ENCODE results near the gene BEST1. TPM values are rescaled to one million over a fixed set of nuclear protein-coding genes. Genes with fewer than 3 reads are reported as not detected.

BEST1 gene
- total and polyA plus RNA-seq, 2 experiments from 2014 or later: 3.9 to 5.1 TPM

- no peak overlapping the region for H3K4me3 ChIP-seq
- H3K9me3 ChIP-seq (ENCODE audit: low read depth): no peaks in the 10 kb centered on the region
- no peaks in the 10 kb centered on the region for H3F3A ChIP-seq (ENCODE audit: insufficient read depth)
- TF ChIP-seq EZH2phosphoT487 (IDR thresholded peaks at IDR 0.05; ENCODE audit: insufficient read depth, low read depth) (no peak), EZH2 (IDR thresholded peaks at IDR 0.05; ENCODE audit: insufficient read depth, poor library complexity, severe bottlenecking) (no peak)
- H3K9ac ChIP-seq: no peak overlapping the region
- H3K4me1 ChIP-seq (ENCODE audit: insufficient read depth): no peaks in the 10 kb centered on the region
- no peak overlapping the region for H2AFZ ChIP-seq
- no peaks in the 10 kb centered on the region for H4K20me1 ChIP-seq (ENCODE audit: insufficient read depth)
- in situ Hi-C loops (cut with MboI): no loop called here
- no peak overlapping the region for H3K4me2 ChIP-seq (ENCODE audit: unreplicated experiment)
- DNase-seq: no peak
- no peaks in the 10 kb centered on the region for H3K27me3 ChIP-seq (replicated peaks; ENCODE audit: insufficient read depth)
- 78 to 82% methylated on average over 7 of the region's 7 CpGs for WGBS, 2 experiments (ENCODE audit: low coverage in 1 of 2, low lambda C conversion rate in 2 of 2, missing lambda C conversion rate in 2 of 2)
- H3K79me2 ChIP-seq (ENCODE audit: insufficient read depth): no peaks in the 10 kb centered on the region
- no peaks in the 10 kb centered on the region for H3K9me2 ChIP-seq (ENCODE audit: insufficient read depth)
- H3K27ac ChIP-seq: no peak overlapping the region
- no peaks in the 10 kb centered on the region for H3K36me3 ChIP-seq (ENCODE audit: low read depth)
Measured at GRCh38 chr11:61911128-61911700, 38.9 kb upstream of the BEST1 start.

DNA sequence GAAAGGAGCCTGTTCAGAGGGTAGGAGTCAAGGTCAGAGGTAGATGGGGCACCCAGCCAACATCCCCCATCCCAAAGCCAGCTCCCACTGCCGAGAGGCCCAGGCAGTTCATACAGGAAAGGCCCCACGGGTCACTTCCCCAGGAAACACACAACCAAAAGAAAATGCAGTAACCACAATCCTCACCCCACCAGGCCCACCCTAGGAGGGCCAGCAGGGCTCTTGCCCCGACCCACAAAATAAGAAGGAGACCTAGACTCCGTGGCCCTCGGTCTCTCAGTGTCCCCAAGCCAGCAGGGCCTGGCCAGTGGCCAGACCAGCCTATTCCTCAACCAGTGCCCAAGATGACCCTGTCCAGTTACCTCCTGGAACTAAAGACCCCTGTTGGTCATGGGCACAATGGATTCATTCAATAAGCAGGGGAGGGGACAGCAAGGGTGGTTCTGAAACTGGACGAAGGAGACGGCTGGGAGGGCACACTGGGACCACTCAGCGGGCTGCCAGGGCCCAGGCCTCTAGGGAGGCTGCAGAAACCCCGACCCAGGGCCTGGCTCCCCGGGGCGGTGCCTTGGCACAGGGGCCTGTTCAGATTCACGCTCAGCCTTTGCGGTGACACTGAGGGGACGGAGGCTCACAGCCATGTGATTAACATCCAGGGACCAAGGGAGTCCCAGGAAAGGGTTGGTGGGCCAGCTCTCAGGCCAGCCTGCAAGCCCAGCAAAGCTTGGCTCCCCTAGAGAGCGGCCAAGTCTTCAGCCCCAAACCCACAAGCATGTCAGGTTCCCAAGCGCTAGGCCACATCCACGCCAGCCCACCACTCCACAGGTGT is 38.2 kb upstream of the BEST1 start:
- 76 to 79% methylated on average over 16 to 17 of the region's 17 CpGs for WGBS, 2 experiments (ENCODE audit: low coverage in 1 of 2, low lambda C conversion rate in 2 of 2, missing lambda C conversion rate in 2 of 2)
- Histone ChIP-seq H3K9me3 (ENCODE audit: low read depth) (no peaks in the 10 kb centered on the region), H2AFZ (no peak overlapping the region), H3K4me3 (no peak overlapping the region), H3K36me3 (ENCODE audit: low read depth) (no peaks in the 10 kb centered on the region), H3K9me2 (ENCODE audit: insufficient read depth) (no peaks in the 10 kb centered on the region), H3K9ac (no peak overlapping the region), H3F3A (ENCODE audit: insufficient read depth) (no peaks in the 10 kb centered on the region), H3K27ac (no peak overlapping the region), H3K4me1 (ENCODE audit: insufficient read depth) (no peaks in the 10 kb centered on the region), H3K79me2 (ENCODE audit: insufficient read depth) (no peaks in the 10 kb centered on the region), H4K20me1 (ENCODE audit: insufficient read depth) (no peaks in the 10 kb centered on the region), H3K27me3 (replicated peaks; ENCODE audit: insufficient read depth) (no peaks in the 10 kb centered on the region), H3K4me2 (ENCODE audit: unreplicated experiment) (no peak overlapping the region)
- no peak for TF ChIP-seq EZH2 (IDR thresholded peaks at IDR 0.05; ENCODE audit: insufficient read depth, poor library complexity, severe bottlenecking)
- no peak for TF ChIP-seq EZH2phosphoT487 (IDR thresholded peaks at IDR 0.05; ENCODE audit: insufficient read depth, low read depth)
- DNase-seq: no peak
- in situ Hi-C loops (cut with MboI): no loop called here

- Histone ChIP-seq H3K79me2 (ENCODE audit: insufficient read depth) (no peaks in the 10 kb centered on the region), H3K27ac (no peak overlapping the region), H3K27me3 (replicated peaks; ENCODE audit: insufficient read depth) (no peaks in the 10 kb centered on the region), H3K4me1 (ENCODE audit: insufficient read depth) (no peaks in the 10 kb centered on the region), H3K9ac (no peak overlapping the region), H4K20me1 (ENCODE audit: insufficient read depth) (no peaks in the 10 kb centered on the region), H2AFZ (no peak overlapping the region), H3K36me3 (ENCODE audit: low read depth) (no peaks in the 10 kb centered on the region), H3F3A (ENCODE audit: insufficient read depth) (no peaks in the 10 kb centered on the region), H3K9me2 (ENCODE audit: insufficient read depth) (no peaks in the 10 kb centered on the region), H3K9me3 (ENCODE audit: low read depth) (no peaks in the 10 kb centered on the region), H3K4me2 (ENCODE audit: unreplicated experiment) (no peak overlapping the region), H3K4me3 (no peak overlapping the region)
- WGBS, 2 experiments (ENCODE audit: low coverage in 1 of 2, low lambda C conversion rate in 2 of 2, missing lambda C conversion rate in 2 of 2): 89 to 91% methylated on average over 6 of the region's 6 CpGs
- TF ChIP-seq EZH2 (IDR thresholded peaks at IDR 0.05; ENCODE audit: insufficient read depth, poor library complexity, severe bottlenecking): no peak
- TF ChIP-seq EZH2phosphoT487 (IDR thresholded peaks at IDR 0.05; ENCODE audit: insufficient read depth, low read depth): no peak
- in situ Hi-C loops (cut with MboI): no loop called here
- DNase-seq: no peak
Measured at GRCh38 chr11:61912530-61912898, 37.6 kb upstream of the BEST1 start.

- Histone ChIP-seq H3K9me3 (ENCODE audit: low read depth) (no peaks in the 10 kb centered on the region), H3F3A (ENCODE audit: insufficient read depth) (no peaks in the 10 kb centered on the region), H2AFZ (no peak overlapping the region), H3K27me3 (replicated peaks; ENCODE audit: insufficient read depth) (no peaks in the 10 kb centered on the region), H3K4me3 (no peak overlapping the region), H3K9me2 (ENCODE audit: insufficient read depth) (no peaks in the 10 kb centered on the region), H3K36me3 (ENCODE audit: low read depth) (no peaks in the 10 kb centered on the region), H3K9ac (no peak overlapping the region), H3K79me2 (ENCODE audit: insufficient read depth) (no peaks in the 10 kb centered on the region), H4K20me1 (ENCODE audit: insufficient read depth) (no peaks in the 10 kb centered on the region), H3K4me2 (ENCODE audit: unreplicated experiment) (no peak overlapping the region), H3K4me1 (ENCODE audit: insufficient read depth) (no peaks in the 10 kb centered on the region), H3K27ac (no peak overlapping the region)
- in situ Hi-C loops (cut with MboI): no loop called here
- TF ChIP-seq EZH2 (IDR thresholded peaks at IDR 0.05; ENCODE audit: insufficient read depth, poor library complexity, severe bottlenecking) (no peak), EZH2phosphoT487 (IDR thresholded peaks at IDR 0.05; ENCODE audit: insufficient read depth, low read depth) (no peak)
- DNase-seq: no peak
- WGBS, 2 experiments (ENCODE audit: low coverage in 1 of 2, low lambda C conversion rate in 2 of 2, missing lambda C conversion rate in 2 of 2): 81 to 85% methylated on average over 18 of the region's 18 CpGs
Measured at GRCh38 chr11:61912991-61913698, 37.0 kb upstream of the BEST1 start.

All from GM23248 (cell line).